Activated T-cell treated with anti-CD3 and anti-CD28 coated beads, Interleukin-2, amount 50 U/mL, for 72 hours (primary cell): ENCODE data around the gene DIP2B. TPM values are rescaled to one million over a fixed set of nuclear protein-coding genes. Genes with fewer than 3 reads are reported as not detected.
"Not testable (repeated sequence)": the region's sequence is repeated elsewhere in the genome, so short reads cannot be mapped to it uniquely, and the experiment has no call there.

Source experiments
- ATAC-seq, 2 donors: fragments of 150-1000 bp; cut with Tn5 transposase; replicated peaks in 1 of 2; 2 replicates each; pipeline ENCODE4 v1.10.0; 2021; ENCODE audit warnings: moderate library complexity in 2 of 2, mild to moderate bottlenecking in 1 of 2
- DNase-seq, 2 donors: peaks; one replicate each; pipeline ENCODE4 v3.0.0; 2021 to 2022; ENCODE audit warnings: mixed read lengths in 1 of 2
- H3K27ac Mint-ChIP-seq: one replicate; pipeline ENCODE4 v1.8.0; 2022; ENCODE audit warnings: mild to moderate bottlenecking, moderate library complexity, mixed read lengths
- H3K27me3 Mint-ChIP-seq: one replicate; pipeline ENCODE4 v1.8.0; 2022; ENCODE audit warnings: low read depth, mixed read lengths
- H3K36me3 Mint-ChIP-seq, 2 donors: one replicate each; pipeline ENCODE4 v1.8.0; 2022; ENCODE audit warnings: mixed read lengths in 2 of 2, mild to moderate bottlenecking in 1 of 2; ENCODE audit not compliant: insufficient read depth in 2 of 2
- H3K4me1 Mint-ChIP-seq: one replicate; pipeline ENCODE4 v1.8.0; 2022; ENCODE audit warnings: low read depth, mixed read lengths
- H3K4me3 Mint-ChIP-seq, 2 donors: one replicate each; pipeline ENCODE4 v1.8.0; 2022; ENCODE audit warnings: mild to moderate bottlenecking in 2 of 2, mixed read lengths in 2 of 2, moderate library complexity in 2 of 2
- H3K9me3 Mint-ChIP-seq, 2 donors: one replicate each; pipeline ENCODE4 v1.8.0; 2022; ENCODE audit warnings: mixed read lengths in 2 of 2
- total RNA-seq, 2 donors: library from RNA; stranded (reverse); gene quantifications; one replicate each; pipeline ENCODE4 v1.2.3, GENCODE V29; 2022

DIP2B gene, protein sequence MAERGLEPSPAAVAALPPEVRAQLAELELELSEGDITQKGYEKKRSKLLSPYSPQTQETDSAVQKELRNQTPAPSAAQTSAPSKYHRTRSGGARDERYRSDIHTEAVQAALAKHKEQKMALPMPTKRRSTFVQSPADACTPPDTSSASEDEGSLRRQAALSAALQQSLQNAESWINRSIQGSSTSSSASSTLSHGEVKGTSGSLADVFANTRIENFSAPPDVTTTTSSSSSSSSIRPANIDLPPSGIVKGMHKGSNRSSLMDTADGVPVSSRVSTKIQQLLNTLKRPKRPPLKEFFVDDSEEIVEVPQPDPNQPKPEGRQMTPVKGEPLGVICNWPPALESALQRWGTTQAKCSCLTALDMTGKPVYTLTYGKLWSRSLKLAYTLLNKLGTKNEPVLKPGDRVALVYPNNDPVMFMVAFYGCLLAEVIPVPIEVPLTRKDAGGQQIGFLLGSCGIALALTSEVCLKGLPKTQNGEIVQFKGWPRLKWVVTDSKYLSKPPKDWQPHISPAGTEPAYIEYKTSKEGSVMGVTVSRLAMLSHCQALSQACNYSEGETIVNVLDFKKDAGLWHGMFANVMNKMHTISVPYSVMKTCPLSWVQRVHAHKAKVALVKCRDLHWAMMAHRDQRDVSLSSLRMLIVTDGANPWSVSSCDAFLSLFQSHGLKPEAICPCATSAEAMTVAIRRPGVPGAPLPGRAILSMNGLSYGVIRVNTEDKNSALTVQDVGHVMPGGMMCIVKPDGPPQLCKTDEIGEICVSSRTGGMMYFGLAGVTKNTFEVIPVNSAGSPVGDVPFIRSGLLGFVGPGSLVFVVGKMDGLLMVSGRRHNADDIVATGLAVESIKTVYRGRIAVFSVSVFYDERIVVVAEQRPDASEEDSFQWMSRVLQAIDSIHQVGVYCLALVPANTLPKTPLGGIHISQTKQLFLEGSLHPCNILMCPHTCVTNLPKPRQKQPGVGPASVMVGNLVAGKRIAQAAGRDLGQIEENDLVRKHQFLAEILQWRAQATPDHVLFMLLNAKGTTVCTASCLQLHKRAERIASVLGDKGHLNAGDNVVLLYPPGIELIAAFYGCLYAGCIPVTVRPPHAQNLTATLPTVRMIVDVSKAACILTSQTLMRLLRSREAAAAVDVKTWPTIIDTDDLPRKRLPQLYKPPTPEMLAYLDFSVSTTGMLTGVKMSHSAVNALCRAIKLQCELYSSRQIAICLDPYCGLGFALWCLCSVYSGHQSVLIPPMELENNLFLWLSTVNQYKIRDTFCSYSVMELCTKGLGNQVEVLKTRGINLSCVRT (N-terminal part only)
- 10 to 100 TPM; 25.4 to 28.1 TPM for total RNA-seq

DNA sequence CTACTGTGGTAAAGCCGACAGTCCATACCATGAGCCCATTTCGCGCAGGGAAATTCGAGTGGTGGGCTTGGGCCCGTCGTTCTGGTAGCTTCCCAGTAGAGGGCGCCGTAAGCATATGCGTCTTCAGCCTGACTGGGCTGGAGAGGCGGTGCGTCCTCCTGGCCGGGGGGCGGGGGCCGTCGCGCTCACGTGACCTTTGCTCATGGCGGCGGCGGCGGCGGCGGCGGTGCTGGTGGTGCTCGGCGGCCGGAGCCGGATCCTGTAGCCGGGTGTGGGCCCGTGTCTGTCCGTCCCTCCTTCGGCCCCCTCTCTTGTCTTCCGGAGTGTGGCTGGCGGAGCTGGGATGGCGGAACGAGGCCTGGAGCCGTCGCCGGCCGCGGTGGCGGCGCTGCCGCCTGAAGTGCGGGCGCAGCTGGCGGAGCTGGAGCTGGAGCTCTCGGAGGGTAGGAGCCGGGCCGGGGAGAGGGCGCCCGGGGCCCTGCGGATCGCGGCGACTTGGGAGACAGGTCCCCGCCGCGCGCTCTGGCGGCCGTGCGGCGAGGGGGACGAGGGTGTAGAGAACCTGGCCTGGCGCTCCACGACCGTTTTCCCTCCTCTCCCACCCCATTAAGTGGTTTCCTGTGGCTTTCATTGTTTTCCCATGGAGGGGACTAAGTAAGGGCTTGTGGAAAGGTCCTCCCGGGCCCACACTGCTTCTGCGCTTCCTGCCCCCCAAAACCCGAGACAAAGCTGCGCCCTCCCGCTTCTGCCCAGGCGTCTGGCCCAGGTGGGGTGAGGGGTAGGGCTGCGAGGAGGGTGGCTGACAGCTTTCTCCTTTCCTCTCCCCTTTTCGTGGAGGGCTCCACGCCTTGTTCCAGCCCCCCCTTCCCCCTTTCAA, at the start of gene DIP2B:
DIP2B (plus strand) TSS at position 188 of the 877 bp plus-strand sequence; CDS start at position 344, 156 bp downstream.
- peak; percentile 97 to 98 for DNase-seq
- no peaks in the 10 kb centered on the region for H3K9me3 Mint-ChIP-seq
- H3K4me1 Mint-ChIP-seq: peaks cover 48% of the 10 kb centered on the region
- peak within 1 kb of the TSS; percentile 93 to 97 for H3K4me3 Mint-ChIP-seq
- peaks cover 0 to 1% of the 10 kb centered on the region in 2 donors for H3K36me3 Mint-ChIP-seq
- ATAC-seq: peak; percentile 91 to 95
- peak within 1 kb of the TSS; percentile 90 for H3K27ac Mint-ChIP-seq
- H3K27me3 Mint-ChIP-seq: no peaks in the 10 kb centered on the region

DNA sequence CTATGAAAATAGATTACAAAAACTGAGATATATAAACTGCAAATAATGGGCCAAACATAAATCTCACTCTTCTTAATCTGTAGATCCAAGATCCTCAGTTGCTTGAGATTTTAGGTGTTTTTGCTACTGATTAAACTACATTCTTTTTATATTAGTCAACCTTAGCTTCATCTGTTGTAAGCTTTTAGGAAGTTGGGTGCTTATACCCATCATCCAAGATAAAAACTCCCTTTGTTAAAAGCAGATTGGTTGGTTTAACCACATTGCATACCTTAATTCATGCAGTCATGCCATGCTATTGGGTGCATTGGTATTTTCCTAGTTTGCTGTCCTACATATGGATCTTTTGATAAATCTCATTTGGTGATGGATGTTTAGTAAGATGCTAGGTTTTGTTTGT, 46.2 kb upstream of the DIP2B start:
- Mint-ChIP-seq H3K4me3 (no peak overlapping the region), H3K27ac (no peak overlapping the region), H3K9me3 (no peaks in the 10 kb centered on the region), H3K36me3 (peaks cover 2 to 13% of the 10 kb centered on the region in 2 donors), H3K27me3 (no peaks in the 10 kb centered on the region), H3K4me1 (no peaks in the 10 kb centered on the region)
- ATAC-seq (no peak), DNase-seq (no peak)

DNA sequence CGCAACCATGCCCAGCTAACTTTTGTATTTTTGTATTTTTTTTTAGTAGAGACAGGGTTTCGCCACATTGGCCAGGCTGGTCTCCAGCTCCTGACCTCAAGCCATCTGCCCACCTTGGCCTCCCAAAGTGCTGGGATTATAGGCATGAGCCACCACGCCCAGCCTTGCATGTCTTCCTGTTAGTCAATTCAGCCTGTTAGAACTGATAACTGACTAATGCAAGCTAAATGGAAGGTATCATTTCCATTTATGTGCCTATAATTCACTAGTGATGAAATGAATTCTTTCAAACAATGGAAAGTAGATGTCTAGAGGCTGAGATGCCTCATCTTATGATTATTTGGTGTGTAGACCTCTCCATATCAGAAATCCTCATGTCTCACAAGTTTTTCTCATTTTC, 37.3 kb upstream of the DIP2B start:
- H3K27ac Mint-ChIP-seq: no peak overlapping the region
- H3K4me1 Mint-ChIP-seq: no peaks in the 10 kb centered on the region
- DNase-seq (no peak), ATAC-seq (no peak)
- H3K36me3 Mint-ChIP-seq: peaks cover 7 to 24% of the 10 kb centered on the region in 2 donors
- no peak overlapping the region for H3K4me3 Mint-ChIP-seq
- H3K9me3 Mint-ChIP-seq: no peaks in the 10 kb centered on the region
- H3K27me3 Mint-ChIP-seq: no peaks in the 10 kb centered on the region

DNA sequence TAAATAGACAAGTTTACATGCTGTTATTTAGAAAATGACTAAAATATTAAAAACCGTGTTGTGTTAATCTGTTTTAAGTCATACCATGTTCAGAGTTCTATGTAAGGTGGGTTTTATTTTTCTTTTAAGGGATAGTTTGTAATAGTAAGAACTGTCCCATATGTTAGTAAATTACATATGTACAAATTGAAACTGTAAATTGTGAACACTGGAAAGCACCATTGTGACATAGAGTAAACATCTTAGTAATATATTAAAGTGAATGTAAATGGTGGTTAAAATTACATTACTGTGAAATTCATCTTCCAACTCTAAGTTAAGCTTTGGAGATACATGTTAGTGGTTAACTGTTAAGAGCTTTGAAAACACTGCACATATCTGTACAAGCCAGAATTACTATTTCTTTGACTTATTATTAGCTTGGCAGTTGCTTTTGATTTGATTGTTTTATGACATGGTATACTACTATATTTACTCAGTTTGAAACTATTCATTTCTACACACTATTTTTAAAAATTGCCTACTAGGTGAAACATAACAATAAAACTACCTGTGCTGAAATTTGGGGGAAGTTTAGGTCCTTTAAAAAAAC, 27.4 kb upstream of the DIP2B start:
- no peaks in the 10 kb centered on the region for H3K27me3 Mint-ChIP-seq
- H3K4me1 Mint-ChIP-seq: no peaks in the 10 kb centered on the region
- H3K4me3 Mint-ChIP-seq: no peak overlapping the region
- ATAC-seq (peak; percentile 47 to 75), DNase-seq (no peak)
- H3K9me3 Mint-ChIP-seq: no peaks in the 10 kb centered on the region
- H3K36me3 Mint-ChIP-seq: peaks cover 5 to 23% of the 10 kb centered on the region in 2 donors
- peak overlapping the region; percentile 65 for H3K27ac Mint-ChIP-seq

DNA sequence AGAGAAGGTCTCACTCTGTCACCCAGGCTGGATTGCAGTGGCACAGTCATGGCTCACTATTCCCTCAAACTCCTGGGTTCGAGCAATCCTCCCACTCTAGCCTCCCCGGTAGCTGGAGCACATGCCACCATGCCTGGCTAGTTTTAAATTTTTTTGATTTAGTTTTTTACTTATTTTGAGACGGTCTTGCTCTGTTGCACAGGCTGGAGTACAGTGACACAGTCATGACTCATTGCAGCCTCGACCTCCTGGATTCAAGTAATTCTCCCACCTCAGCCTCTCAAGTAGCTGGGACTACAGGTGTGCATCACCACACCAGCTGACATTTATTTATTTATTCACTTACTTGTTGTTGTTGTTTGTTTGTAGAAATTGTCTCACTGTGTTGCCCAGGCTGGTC, 22.2 kb upstream of the DIP2B start:
- Mint-ChIP-seq H3K27ac (no peak overlapping the region), H3K27me3 (no peaks in the 10 kb centered on the region), H3K36me3 (no peaks in the 10 kb centered on the region), H3K4me1 (no peaks in the 10 kb centered on the region), H3K4me3 (no peak overlapping the region), H3K9me3 (no peaks in the 10 kb centered on the region)
- ATAC-seq (no peak), DNase-seq (no peak)

DNA sequence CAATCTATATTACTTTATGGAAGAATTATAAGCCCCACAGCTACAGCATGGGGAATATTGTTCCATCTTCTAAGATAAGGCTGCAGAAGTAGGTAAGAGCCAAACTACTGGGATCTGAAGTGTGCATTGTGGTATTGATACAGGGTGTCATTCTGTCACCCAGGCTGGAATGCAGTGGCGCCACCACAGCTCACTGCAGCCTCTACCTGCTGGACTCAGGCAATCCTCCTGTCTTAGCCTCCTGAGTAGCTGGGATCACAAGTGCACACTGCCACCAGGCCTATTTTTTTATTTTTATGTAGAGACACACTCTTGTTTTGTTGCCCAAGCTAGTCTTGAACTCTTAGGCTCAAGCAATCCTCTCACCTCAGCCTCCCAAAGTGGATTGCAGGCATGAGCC, 21.3 kb upstream of the DIP2B start:
- Mint-ChIP-seq H3K27me3 (no peaks in the 10 kb centered on the region), H3K27ac (no peak overlapping the region), H3K4me3 (no peak overlapping the region), H3K4me1 (no peaks in the 10 kb centered on the region), H3K9me3 (no peaks in the 10 kb centered on the region), H3K36me3 (no peaks in the 10 kb centered on the region)
- DNase-seq (no peak), ATAC-seq (no peak)

DNA sequence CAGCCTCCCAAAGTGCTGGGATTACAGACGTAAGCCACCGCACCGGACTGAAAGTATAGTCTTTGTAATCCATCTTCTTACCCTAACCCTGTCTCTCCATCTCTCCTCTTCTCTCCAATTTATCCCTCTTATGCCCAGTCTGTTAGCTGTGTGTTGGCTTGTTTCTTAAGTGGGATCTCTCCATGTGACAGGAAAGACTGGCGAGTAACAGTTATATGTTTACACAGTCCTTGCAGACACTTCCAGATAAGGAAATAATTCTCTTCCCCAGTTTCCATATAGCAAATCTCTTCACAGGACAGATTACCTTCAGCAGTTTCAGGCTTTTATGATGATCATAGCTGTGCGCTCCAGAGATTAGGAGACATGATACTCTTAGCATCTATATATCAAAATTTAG, 16.0 kb upstream of the DIP2B start:
- DNase-seq: no peak
- H3K4me1 Mint-ChIP-seq: no peaks in the 10 kb centered on the region
- peaks cover 4 to 11% of the 10 kb centered on the region in 2 donors for H3K9me3 Mint-ChIP-seq
- no peaks in the 10 kb centered on the region for H3K27me3 Mint-ChIP-seq
- ATAC-seq: no peak
- H3K4me3 Mint-ChIP-seq: no peak overlapping the region
- no peak overlapping the region for H3K27ac Mint-ChIP-seq
- H3K36me3 Mint-ChIP-seq: peaks cover 0 to 10% of the 10 kb centered on the region in 2 donors

DNA sequence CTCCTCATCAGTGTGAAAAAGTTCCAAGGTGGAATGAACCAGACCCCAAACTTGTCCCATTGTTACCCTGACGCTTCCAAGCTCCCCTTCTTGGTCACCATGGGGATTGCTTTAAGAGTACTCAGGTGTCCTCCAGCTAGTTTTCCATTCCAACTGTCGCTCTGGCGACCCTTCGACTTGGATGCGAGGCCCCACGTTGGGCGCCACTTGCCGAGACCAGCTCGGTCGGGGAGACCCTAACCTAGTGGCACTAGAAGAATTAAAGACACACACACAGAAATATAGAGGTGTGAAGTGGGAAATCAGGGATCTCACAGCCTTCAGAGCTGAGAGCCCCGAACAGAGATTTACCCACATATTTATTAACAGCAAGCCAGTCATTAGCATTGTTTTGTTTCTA, 6.7 kb upstream of the DIP2B start:
- Mint-ChIP-seq H3K36me3 (peaks cover 16 to 19% of the 10 kb centered on the region in 2 donors), H3K9me3 (peaks cover 19 to 23% of the 10 kb centered on the region in 2 donors)
- not testable (repeated sequence) for ATAC-seq, DNase-seq, H3K4me3 Mint-ChIP-seq, H3K4me1 Mint-ChIP-seq, H3K27me3 Mint-ChIP-seq, H3K27ac Mint-ChIP-seq

DNA sequence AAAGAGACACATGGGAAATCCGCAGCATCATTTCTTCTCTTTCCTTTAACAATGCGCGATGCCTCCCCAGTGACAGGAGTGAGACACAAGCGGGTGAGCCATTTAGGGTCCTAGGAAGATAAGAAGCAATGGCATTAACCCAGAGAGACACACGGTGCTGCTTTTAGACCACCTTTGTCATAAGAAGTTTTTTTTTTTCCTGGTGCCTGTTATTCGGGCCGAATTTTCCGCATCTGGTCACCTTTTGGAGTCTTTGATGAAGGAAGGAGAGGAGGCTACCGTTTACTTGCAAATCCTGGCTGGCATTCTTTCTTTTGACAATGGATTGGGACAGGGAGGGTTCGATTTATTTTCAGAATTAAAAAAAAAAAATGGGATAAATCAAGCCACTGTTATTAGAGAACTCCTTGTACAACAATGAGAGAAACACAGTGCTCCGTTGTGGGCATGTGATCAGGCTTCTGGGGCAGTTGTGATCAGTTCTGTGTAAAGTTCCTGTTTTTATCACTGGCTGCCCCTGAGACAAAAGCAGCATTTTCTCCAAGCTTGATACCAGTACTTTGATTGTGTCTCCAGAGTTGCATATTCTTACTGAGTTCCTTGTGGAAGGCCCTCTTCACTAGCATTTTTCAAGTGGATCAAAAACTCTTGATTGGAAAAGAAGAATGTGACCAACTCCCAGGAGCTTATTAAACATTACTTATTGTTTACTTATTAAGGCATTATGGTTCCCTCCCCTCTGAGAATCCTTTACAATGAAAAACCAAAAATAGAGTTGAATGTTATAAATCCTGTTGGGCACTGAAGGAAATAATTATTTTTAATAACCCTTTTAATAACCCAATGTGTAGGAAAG, 1.1 kb downstream of the DIP2B start:
- peaks cover 55% of the 10 kb centered on the region for H3K4me1 Mint-ChIP-seq
- DNase-seq (no peak), ATAC-seq (no peak)
- H3K27ac Mint-ChIP-seq: peak overlapping the region; percentile 87
- H3K36me3 Mint-ChIP-seq: peaks cover 0 to 1% of the 10 kb centered on the region in 2 donors
- H3K9me3 Mint-ChIP-seq: no peaks in the 10 kb centered on the region
- H3K27me3 Mint-ChIP-seq: no peaks in the 10 kb centered on the region
- H3K4me3 Mint-ChIP-seq: peak overlapping the region; percentile 93 to 97

DNA sequence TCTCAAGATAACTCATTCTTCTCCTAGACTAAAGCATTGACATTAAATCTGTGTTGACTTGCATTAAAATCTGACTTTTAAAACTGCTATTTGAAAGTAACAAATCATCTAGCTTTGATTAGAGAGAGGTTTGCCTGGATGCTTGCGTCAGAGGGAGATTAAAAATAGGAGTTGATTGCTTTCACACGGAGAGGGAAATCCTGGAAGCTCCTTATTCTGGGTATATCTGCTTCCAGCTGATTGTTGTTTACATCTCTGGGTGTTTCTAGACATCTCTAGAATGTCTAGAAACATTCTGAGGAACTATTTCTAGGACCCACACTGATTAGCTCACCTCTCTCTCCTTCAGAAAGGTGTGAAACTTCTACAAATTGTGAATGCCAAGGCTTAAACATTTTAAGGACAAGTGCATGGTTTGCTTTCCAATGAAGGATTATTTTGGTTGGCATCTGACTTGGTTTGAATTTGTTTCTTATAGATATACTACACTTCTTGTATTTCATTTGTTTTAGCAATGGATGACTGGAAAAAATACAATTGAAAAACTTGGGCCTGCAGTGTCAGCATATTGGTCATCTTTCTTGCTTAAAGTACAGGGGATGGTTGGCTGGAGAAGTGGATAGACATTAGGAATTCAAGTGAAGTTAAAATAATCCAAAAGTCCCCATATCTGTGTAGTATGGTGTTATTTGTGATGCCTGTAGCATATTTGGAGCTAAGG, 2.1 kb downstream of the DIP2B start:
- H3K9me3 Mint-ChIP-seq: no peaks in the 10 kb centered on the region
- peak overlapping the region; percentile 93 to 97 for H3K4me3 Mint-ChIP-seq
- DNase-seq (no peak), ATAC-seq (no peak)
- peak overlapping the region; percentile 87 for H3K27ac Mint-ChIP-seq
- peaks cover 0 to 1% of the 10 kb centered on the region in 2 donors for H3K36me3 Mint-ChIP-seq
- H3K27me3 Mint-ChIP-seq: no peaks in the 10 kb centered on the region
- H3K4me1 Mint-ChIP-seq: peaks cover 55% of the 10 kb centered on the region

DNA sequence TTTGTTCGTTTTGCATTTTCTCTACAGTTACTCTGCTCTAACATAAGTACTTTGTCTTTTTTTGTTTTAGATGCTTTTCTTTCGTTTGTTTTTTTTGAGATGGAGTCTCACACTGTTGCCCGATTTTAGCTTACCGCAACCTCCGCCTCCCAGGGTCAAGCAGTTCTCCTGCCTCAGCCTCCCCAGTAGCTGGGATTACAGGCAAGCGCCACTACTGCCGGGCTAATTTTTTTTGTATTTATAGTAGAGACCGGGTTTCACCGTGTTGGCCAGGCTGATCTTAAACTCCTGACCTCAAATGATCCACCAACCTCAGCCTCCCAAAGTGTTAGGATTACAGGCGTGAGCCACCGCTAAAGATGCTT, 2.7 kb downstream of the DIP2B start:
- ATAC-seq: no peak
- H3K4me1 Mint-ChIP-seq: peaks cover 60% of the 10 kb centered on the region
- H3K9me3 Mint-ChIP-seq: no peaks in the 10 kb centered on the region

More for the DNA sequence above, 2.7 kb downstream of the DIP2B start:
- Mint-ChIP-seq H3K27me3 (no peaks in the 10 kb centered on the region), H3K36me3 (peaks cover 0 to 1% of the 10 kb centered on the region in 2 donors), H3K27ac (peak overlapping the region; percentile 87), H3K4me3 (peak overlapping the region; percentile 93 to 97)
- no peak for DNase-seq
